GM21717 (cell line): Measurements from ENCODE around the gene CXCL12.

Source experiments
- ATAC-seq: cut with Tn5 transposase; IDR thresholded peaks from one replicate; pipeline ENCODE4 v1.9.1; 2021; ENCODE audit warnings: mild to moderate bottlenecking, moderate library complexity; ENCODE audit not compliant: unreplicated experiment

The CXCL12 gene

DNA sequence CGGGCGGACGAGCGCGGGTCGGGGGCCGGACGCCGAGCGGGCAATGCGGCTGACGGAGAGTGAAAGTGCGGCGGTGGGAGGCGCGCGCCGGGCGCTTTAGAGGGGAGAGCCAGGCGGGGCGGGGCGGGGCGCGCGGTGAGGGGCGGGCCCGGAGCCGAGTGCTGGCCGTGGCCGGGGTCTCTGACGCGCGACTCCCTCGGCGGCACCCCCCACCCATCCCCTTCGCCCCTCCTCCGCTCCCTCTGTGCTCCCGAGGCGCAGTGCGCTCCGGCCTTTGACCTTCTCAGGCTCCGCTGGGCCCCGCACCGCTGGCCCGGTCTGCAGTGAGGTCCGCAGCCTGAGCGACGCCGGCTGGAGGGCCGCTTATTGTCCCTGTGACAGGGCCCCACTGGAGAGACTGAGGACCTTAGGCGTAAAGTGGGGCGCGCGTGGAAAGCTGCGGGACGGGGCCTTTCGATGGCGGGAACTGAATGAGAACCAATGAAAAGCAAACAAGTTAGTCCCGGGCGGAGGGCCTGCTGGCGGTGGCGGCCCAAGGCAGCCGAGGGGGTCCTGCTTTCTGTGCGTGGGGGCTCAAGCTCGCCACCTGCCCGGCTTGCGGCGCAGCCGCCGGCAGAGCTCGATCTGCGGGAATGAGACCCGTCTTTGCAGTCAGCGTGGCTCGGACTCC lies at the start of gene CXCL12:
Gene CXCL12 (minus strand): TSS at position 72 of the 670 bp plus-strand sequence. CDS start 92 bp downstream, outside the sequence.
- no peak for ATAC-seq

DNA sequence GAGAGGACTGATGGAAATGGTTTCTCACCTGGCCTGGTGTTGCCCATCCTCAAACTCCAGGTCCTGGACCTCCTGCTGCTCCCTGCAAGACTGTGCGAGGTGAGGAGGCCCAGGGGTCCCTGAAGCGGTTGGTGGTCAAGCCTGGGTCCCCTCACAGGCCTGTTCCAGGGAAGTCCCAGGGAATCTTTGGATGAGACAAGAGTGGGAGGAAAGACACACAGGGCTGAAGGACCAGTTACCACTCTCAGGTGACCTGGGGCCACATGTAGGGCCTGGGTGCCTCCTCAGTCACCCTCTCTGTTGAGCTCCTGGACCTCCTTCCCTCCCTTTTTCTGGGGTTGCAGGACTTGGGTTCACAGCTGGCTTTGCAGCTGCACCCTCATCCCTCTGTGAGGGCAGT lies 42.6 kb upstream of the CXCL12 start:
- ATAC-seq = no peak

DNA sequence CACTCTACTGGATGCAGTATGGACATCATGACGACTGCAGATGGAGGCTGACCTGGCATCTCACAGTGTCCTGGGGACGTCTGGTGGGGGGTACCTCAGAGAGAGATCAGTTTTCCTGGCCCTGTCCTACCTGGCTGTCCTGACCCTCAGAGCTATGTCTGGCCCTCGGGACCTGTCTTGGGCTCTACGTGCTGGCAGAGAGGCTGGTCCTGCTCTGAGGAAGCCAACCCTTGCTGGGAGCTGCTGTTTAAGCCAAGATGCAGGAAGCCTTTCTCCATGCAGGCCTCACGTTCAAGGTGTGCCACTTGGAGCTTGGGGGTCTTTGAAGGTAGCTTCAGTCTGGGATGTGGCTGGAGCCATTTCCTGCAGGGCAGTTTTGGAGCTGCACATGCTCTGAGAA lies 42.1 kb upstream of the CXCL12 start:
- ATAC-seq = no peak

DNA sequence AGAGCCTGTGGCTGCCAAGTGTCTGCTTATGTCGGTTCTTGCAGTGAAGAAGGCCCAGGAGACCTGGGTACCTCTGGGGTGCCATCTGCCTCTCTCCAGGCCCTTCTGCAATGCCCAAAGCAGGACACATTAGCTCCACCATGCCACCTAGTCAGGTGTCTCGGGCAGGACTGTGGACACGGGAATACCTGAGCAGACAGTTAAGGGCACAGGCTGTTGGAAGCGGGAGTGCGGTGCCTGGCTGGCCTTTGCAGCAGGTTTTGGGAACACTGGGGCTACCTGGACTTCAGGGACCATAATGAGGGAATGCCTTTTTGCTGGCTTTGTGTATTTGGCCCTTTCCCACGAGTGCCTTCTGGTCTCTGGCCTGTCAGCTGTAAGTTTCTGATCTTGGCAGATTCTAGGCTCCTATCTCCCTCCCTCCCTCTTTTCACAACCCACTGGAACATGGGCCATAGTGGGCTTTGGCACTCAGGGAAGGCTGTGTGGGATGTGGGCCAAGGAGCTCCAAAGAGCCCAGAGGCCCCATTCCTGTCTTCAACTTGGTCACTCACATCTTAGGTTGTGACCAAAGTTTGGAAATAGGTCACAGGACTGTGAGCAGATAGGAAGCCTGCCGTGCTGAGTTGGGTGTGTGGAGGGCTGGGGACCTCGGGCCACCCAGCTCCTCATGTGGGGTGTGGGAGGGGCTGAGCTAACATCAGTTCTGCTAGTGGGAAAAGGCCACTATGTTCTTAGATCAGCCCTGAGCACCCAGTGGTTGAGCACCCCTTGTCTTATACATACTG lies 41.5 kb upstream of the CXCL12 start:
- ATAC-seq = no peak

DNA sequence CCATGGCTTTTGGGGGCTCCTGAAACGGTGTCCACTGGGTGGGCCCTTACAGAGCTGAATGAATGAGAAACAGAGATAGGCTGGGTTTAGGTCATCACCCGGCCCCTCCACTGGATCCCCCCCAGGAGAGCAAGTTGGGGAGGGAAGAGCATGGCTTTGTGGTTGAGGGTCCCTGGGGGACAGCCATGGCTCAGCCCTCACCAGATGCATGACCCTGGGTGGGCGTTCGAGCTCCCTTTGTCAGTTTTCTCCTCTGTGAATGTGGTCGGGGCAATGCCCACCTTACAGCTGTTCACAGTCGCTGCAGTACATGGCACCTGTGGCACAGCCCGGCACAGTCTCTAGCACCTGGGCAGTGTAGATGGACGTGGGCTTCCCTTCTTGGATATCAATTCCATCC lies 40.6 kb upstream of the CXCL12 start:
- ATAC-seq = no peak

DNA sequence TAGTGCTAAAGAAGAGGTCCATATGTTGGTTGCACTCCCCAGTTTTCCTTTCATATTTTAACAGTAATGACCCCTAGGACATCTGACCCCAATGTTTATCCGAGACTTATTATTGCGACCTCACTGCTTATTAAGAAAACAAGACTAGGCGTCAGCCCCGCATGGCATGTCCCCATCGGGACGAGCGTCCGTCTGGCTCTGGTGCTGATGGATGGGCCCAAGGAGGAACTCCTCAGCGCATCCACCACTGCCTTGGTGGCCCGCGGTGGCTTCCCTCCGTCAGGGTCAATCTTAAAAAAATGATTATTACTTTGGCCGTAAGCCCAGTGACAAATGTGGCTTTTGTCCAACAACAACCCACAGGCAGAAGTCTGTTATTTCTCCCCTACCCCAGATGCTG lies 40.1 kb upstream of the CXCL12 start:
- ATAC-seq = no peak

DNA sequence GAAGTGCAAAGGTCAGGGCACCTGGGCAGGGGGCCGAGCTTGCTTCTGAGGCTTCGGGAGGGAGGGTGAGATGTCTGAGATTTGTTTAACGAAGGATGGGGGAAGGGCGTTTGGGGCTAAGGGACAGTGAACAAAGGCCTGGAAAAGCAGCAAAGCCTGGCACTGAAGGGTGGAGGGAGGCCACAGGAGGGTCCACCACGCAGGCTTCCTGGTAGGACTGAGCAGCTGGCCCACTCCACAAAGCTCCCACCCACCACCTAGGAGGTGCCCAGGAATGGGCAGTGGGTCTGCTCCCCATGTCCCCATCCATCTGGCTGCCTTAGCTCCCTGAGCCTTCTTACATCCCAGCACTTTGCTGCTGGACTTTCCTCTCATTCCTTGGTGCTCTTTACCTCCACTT lies 39.4 kb upstream of the CXCL12 start:
- no peak for ATAC-seq

DNA sequence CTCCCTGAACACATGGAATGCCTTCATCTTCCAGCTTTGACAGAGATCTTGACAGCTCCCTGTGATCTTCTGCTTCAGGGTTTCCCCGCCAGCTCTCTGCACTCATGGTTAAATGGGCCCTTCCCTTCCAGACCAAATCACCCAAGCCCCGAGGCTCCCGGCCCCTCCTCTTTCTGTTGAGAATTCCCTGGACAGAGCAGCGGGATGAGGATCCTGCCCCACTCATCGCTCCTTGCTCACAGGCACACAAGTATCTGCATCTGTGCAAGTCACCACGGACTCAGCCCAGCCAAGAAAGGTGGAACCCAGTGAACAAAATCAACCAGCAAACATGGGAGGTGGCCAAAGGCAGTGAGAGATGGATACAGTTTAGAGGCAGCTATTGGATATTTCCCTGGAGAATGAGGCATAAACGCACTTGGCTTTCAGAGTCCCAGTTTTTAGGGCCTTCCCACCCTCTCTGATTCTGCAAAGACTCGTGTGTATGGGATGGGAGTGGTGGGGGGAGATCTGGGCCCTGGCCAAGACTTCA lies 37.7 kb upstream of the CXCL12 start:
- ATAC-seq = no peak

DNA sequence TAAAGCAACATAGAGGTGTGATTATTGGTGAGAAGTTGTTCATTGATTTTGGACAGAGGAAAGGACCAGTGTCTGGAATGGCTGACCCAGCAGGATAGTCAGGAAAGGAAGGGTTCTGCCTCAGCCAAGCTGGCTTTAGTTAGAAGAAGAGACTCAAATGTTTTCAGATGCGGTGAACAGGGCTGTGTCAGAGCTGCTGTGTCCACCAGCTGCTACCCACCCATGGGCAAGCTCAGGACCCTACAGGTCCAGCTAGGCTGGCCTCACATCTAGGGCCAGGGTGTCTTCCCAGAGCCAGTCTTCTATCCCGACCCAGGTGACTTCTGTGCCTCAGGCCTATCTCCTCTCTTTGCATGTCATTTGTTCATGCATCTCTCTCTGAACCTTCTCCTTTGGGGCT lies 37.3 kb upstream of the CXCL12 start:
- ATAC-seq = no peak

DNA sequence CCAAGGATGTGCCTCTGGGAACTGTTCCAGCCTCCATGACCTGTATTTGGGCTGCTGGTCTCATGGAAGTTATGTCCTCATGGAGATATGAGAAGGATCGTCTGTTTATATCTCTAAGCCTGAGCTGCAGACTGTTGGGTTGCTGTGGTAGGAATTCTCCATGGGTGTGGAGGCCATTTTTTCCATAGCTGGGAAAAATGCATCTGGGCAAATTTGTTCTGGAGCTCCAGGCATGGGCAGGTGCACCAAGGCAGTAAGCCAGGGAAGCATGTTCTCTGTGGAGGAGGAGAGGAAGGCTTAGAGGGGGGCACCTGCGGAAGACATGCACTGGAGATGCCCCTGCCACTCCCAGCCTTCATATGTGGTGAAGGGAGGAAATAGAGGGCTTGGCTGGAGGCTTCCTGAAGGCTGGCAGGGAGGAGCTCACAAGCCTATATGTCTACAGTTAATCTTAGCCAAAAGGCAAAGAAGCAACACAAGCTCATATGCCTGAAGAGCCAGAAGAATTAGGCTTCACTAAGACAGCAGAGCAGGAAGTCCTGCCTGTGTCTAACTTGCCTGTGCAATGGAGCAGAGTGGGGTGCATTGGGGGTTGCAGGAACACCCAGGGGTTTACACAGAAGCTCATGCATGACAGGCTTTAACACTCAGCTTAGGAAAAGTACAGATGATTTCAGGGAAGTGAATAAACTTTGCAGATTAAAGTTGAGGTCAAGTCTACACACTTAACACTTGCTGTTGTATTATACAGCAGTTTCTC lies 35.1 kb upstream of the CXCL12 start:
- no peak for ATAC-seq

DNA sequence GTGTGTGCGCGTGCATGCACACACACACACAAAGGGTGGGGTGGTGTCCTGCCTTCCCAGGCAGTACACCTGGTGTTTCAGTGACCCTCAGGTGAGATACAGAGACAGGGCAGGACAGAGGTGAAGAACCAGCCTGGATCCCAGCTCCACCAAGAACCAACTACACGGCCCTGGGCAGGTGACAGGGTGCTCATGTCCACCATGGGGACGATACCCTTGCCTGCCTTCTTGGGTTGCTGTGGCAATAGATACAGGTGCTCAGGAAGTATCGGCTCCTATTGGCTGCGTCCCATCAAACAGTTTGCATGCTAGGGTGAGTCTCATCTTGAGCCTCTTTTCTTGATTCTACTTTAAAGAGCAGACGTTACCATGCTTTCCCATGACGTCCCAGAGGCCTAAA lies 33.7 kb upstream of the CXCL12 start:
- no peak for ATAC-seq

DNA sequence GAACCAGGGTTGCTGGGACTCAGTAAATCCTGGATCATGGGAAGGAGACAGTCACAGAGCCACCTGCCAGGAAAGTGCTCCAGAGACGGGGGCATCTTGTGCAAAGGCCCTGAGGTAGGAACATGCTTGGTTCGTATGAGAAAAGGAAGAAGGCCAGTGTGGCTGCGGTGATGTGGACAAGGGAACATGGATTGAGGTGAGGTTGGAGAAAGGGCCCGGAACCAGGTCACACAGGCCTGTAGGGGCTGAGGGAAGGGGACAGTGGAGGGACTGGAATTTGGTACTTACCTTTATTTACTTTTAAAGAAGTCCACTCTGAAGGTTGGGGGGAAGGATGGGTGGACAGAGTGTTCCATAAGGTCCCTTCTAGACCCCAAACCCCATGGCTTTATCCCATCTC lies 32.9 kb upstream of the CXCL12 start:
- no peak for ATAC-seq

DNA sequence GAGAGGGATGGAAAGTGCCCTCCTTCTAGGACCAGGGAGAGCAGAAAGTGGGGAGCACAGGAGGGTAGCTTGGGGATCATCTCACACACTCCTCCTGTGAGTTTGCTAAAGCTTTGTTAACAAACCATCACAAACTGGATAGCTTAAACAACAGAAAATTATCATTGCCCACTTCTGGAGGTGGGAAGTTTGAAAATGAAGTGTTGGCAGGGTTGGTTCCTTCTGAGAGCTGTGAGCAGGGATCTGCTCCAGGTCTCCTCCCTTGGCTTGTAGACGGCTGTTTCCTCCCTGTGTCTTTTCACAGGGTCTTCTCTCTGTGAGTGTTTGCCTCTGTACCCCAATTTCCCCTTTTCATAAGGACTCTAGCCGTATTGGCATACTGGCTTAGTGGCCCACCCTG lies 32.0 kb upstream of the CXCL12 start:
- no peak for ATAC-seq

DNA sequence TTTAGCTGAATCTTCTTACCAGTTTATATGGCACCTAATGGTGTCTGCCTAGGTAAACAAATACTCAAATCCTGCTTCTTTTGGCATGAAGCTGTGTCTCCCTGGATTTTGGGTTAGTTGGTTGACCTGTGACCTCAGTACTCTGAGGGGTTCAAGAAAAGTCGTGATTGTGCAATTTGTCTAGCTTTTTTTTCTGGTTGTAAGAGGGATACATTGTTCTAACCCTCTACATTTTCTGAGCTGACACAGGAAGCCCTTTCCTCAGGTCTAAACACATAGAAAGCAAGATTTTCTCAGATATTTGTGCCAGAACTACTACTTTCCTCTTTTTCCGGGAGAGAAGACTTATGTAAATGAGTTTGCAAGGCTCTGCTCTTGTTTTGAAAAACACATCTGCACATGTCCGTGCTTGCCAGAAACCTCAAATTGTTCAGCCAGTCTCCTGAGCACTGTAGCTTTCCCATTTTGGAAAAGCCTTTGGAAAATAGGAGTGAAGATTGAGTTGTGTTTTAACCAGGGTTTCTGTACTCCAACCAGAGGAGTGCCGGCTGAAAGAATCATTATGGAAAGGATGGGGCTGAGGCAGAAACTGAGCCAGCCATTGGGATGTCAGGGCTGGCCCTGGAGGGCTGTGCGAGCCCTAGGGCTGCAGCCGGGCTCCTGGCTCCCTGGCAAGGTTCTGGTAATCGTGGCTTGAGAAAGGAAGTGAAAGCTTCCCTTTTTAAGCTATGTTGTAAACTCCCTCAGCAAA lies 31.3 kb upstream of the CXCL12 start:
- no peak for ATAC-seq

DNA sequence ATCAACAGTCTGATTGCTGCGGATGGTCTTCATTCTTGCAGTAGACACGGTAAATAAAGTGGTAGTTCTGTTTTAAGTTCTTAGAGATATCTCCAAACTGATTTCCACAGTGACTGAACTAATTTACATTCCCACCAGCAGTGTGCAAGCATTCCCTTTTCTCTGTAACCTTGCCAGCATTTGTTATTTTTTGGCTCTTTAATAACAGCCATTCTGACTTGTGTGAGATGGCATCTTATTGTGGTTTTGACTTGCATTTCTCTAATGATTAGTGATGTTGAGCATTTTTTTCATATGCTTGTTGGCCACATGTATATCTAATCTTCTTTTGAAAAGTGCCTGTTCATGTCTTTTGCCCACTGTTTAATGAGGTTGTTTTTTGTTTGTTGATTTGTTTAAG lies 30.2 kb upstream of the CXCL12 start:
- ATAC-seq = no peak

DNA sequence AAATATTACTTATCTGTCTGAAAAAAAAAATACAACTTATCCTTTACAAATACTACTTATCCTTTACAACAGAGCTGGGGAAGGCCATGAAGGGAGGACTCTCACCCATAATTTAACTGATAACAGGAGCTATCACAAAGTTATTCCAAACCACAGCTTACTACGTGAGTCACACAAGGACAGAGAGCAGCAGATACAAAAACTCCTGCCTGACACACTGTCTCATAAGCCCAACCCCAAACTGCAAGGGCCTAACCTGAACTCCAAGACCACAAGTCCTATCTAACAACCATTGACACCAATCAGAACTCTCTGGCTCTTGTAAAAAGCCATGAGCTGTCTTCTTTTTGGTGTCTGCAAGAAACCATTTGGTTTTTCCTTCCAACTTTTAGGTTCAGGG lies 28.5 kb upstream of the CXCL12 start:
- ATAC-seq = no peak

DNA sequence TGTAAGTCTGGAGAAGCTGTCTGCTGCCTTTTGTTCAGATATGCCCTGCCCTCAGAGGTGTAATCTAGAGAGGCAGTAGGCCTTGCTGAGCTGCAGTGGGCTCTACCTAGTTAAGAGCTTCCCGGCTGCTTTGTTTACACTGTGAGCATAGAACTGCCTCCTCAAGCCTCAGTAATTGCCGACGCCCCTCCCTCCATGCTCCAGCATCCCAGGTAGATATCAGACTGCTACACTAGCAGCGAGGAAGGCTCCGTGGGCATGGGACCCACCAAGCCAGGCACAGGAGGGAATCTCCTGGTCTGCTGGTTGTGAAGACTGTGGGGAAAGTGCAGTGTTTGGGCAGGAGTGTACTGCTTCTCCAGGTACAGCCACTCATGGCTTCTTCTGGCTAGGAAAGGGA lies 26.4 kb upstream of the CXCL12 start:
- ATAC-seq = no peak

DNA sequence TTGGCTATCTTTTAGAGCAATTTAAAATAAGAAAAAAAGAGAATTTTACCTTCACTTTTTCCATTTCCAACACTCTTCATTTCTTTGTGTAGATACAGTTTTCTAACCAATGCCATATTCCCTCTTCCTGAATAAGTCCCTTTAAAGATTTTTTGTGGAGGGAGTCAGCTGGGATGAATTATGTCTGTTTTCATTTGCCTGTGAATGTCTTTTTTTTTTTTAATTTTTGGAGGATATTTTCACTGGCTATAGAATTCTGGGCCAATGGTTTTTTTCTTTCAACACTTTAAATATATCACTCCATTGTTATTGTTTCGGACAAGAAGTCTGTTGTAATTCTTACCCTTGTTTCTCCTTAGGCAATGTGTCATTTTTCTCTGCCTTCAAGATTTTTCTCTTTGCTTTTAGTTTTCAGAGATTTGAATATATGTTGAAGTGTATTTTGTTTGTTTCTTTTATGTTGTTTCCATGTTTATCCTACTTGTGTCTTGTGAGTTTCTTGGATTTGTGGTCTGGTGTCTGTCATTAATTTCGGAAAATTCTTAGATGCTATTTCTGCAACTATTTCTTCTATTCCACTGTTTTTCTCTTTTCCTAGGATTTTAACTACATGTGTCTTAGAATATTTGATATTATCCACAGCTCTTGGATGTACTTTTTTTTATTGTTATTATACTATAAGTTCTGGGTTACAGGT lies 20.0 kb upstream of the CXCL12 start:
- no peak for ATAC-seq

DNA sequence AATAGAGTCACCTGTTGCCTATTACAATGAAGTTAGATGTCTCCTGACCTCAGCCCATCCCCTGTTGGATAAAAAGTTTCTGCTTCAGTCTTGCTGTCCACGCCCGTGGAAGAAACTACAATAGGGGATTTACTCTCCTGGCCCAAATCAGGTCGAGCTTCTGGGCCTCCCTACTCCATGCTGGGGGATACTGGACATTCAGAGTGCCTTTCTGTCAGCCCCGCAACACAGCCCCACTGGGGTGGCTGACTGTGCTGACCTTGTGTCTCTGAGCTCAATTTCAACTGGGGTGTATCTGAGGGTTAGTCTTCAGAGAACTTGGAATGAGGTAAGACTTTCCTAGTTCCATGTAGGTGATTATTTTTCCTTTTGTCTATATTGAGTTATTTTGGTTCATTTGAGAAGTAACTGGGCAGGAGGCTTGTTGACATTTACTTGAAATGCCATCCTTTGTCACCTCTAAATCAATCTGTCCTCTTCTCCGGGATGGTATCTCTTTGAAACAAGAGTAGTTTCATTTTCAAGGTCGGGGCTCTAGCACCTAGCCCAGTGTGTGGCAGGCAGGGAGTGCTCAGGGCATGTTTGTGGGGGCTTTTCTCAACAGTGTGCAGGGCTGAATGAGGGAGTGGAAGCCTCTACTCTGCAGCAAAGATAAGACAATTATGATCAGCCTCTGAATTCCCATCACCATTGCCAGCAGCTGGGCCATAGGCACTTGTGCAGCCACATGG lies 17.7 kb upstream of the CXCL12 start:
- ATAC-seq = no peak

DNA sequence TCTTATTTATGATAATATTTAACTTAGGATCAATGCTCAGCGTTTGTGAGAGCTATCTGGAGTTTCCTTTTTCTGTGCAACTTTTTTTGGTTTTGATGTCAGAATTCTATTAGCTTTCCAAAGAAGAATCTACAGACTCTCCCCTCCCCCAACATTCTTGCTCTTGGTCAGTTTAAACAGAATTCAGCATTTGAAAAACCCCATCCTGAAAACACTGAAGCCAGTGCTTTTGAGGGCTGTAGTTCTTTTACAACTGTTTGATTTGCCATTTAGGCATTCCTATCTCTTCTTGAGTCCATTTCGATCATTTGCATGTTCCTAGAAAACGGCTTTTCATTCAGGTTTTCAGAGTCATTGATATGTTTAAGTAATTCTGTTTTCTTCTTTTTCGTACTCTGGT lies 15.6 kb upstream of the CXCL12 start:
- ATAC-seq = no peak
